ENCODE results near the gene GOLGA6L25. TPM values are rescaled to one million over a fixed set of nuclear protein-coding genes. Genes with fewer than 3 reads are reported as not detected.

The GOLGA6L25 gene
- total RNA-seq, 1 experiment from 2014 or later = not detected

Other genes with a start within 250 kb of the GOLGA6L25 start
- gene HERC2, start 231.4 kb upstream of the GOLGA6L25 start, total RNA-seq (2014; rRNA removed; shearing (Covaris generic)) = 41.2 and 44.5 TPM in 2 replicates
- not detected in 2 replicates for gene GOLGA6L24, start 195.5 kb upstream of the GOLGA6L25 start, total RNA-seq (2014; rRNA removed; shearing (Covaris generic))
- gene GOLGA8F, start 174.9 kb upstream of the GOLGA6L25 start, total RNA-seq (2014; rRNA removed; shearing (Covaris generic)) = not detected in 2 replicates
- not detected in 2 replicates for gene GOLGA8G, start 20.6 kb upstream of the GOLGA6L25 start, total RNA-seq (2014; rRNA removed; shearing (Covaris generic))
- not detected in 2 replicates for gene GOLGA8M, start 158.9 kb downstream of the GOLGA6L25 start, total RNA-seq (2014; rRNA removed; shearing (Covaris generic))